SK-N-DZ (cell line): ENCODE data around the gene KMT2B. TPM values are rescaled to one million over a fixed set of nuclear protein-coding genes. Genes with fewer than 3 reads are reported as not detected.
"Not testable (repeated sequence)": the region's sequence is repeated elsewhere in the genome, so short reads cannot be mapped to it uniquely, and the experiment has no call there.

ENCODE experiments used
- DNase-seq: peaks from one replicate; pipeline ENCODE4 v3.0.0-alpha.2; 2015; ENCODE audit warnings: low spot score
- polyA plus RNA-seq, 2 experiments: library from polyadenylated mRNA; depleted of rRNA; stranded (reverse); fragments of >200 nt; gene quantifications; 2 replicates each; pipeline ENCODE4 v1.2.3, GENCODE V29; 2014

Gene KMT2B, protein sequence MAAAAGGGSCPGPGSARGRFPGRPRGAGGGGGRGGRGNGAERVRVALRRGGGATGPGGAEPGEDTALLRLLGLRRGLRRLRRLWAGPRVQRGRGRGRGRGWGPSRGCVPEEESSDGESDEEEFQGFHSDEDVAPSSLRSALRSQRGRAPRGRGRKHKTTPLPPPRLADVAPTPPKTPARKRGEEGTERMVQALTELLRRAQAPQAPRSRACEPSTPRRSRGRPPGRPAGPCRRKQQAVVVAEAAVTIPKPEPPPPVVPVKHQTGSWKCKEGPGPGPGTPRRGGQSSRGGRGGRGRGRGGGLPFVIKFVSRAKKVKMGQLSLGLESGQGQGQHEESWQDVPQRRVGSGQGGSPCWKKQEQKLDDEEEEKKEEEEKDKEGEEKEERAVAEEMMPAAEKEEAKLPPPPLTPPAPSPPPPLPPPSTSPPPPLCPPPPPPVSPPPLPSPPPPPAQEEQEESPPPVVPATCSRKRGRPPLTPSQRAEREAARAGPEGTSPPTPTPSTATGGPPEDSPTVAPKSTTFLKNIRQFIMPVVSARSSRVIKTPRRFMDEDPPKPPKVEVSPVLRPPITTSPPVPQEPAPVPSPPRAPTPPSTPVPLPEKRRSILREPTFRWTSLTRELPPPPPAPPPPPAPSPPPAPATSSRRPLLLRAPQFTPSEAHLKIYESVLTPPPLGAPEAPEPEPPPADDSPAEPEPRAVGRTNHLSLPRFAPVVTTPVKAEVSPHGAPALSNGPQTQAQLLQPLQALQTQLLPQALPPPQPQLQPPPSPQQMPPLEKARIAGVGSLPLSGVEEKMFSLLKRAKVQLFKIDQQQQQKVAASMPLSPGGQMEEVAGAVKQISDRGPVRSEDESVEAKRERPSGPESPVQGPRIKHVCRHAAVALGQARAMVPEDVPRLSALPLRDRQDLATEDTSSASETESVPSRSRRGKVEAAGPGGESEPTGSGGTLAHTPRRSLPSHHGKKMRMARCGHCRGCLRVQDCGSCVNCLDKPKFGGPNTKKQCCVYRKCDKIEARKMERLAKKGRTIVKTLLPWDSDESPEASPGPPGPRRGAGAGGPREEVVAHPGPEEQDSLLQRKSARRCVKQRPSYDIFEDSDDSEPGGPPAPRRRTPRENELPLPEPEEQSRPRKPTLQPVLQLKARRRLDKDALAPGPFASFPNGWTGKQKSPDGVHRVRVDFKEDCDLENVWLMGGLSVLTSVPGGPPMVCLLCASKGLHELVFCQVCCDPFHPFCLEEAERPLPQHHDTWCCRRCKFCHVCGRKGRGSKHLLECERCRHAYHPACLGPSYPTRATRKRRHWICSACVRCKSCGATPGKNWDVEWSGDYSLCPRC (N-terminal part only)
- 6.6 and 12.6 TPM in 2 replicates for polyA plus RNA-seq (2014; cell fraction: cytosol; rRNA removed)
- 28.9 and 69.4 TPM in 2 replicates for polyA plus RNA-seq (2014; cell fraction: nucleus; rRNA removed)

DNA sequence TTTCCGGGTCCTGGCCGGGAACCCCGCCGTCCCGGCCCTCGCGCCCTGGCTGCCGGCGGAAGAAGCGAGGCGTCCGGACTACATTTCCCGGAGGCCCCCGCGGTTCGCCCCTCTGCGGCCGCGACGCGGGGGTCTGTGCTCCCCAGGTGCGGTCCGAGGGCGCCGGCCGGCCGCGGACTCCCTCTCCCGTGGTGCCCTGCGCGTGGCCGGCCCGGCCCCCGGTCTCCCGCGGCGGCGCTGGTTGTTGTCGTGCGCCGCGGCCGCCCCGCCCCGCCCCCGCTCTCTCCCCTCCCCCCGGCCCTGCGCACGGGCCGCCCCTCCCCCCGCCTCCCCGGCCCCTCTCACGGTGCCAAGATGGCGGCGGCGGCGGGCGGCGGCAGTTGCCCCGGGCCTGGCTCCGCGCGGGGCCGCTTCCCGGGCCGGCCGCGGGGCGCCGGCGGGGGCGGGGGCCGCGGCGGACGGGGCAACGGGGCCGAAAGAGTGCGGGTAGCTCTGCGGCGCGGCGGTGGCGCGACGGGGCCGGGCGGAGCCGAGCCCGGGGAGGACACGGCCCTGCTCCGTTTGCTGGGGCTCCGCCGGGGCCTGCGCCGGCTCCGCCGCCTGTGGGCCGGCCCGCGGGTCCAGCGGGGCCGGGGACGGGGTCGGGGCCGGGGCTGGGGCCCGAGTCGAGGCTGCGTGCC is at the start of gene KMT2B:
KMT2B (plus strand) TSS at position 339 of the 680 bp plus-strand sequence; CDS start at position 355, 16 bp downstream.
- no peak for DNase-seq

DNA sequence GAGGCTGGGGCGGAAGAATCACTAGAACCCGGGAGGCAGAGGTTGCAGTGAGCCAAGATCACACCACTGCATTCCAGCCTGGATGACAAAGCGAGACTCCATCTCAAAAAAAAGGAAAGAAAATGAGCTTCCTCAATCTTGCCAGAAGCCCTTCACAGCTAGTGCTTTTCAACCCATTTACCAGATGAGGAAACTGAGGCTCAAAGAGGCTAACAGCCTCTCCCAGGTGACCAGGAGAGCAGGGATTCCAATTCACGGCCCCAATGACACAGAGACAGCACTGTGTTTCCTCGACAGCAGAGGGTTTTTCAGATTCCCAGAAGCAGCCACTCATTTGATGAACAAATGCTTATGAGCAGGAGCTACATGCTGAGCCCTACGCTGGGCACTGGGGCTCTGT is 48.2 kb upstream of the KMT2B start:
- DNase-seq, result no peak

DNA sequence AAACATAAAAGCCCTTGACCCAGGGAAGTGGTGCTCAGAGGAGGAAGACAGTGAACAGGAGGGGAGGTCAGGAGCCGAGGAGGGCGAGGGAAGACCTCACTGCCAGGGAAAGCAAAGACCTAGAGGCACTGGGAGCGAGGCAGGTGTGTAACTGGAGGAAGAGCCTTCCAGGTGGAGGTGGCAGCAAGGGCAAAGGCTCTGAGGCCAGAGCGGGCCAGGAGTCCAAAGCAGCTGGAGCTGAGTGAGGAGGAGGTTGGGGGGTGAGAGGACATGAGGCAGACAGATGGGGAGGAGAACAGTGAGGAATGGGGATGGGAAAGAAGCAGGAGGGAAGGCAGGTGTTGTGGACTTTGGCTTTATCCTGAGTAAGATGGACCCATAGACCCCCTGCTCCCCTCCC is 47.8 kb upstream of the KMT2B start:
- no peak for DNase-seq

DNA sequence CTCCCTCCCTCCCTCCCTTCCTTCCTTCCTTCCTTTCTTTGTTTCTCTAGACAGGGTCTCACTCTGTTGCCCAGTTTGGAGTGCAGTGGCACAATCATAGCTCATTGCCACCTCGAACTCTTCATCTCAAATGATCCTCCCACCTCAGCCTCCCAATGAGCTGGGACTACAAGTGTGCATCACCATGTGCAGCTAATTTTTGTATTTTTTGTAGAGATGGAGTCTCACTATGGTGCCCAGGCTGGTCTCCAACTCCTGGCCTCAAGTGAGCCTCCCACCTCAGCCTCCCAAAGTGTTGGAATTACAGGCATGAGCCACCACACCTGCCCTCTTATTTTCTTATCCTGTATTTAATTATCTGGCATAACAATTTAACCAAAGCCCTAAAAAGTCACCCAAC is 47.1 kb upstream of the KMT2B start:
- no peak for DNase-seq

DNA sequence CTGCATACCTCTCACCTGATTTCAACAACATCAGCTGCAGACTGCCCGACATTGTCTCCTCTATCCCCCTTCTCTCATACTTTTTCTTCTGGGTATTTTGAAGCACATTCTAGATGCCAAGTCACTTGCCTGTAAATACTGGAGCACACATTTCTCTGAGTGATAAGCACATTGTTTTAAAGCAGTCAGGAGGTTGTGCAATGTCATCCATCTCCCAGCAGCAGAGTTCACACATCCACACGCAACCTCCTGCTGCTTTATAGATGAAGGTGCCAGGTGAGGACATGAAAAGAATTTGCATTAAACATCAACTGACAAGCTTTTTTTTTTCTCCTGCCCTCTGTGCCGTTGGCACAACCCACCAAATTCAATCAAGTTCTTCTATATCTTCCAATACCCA is 46.0 kb upstream of the KMT2B start:
- DNase-seq, result no peak

DNA sequence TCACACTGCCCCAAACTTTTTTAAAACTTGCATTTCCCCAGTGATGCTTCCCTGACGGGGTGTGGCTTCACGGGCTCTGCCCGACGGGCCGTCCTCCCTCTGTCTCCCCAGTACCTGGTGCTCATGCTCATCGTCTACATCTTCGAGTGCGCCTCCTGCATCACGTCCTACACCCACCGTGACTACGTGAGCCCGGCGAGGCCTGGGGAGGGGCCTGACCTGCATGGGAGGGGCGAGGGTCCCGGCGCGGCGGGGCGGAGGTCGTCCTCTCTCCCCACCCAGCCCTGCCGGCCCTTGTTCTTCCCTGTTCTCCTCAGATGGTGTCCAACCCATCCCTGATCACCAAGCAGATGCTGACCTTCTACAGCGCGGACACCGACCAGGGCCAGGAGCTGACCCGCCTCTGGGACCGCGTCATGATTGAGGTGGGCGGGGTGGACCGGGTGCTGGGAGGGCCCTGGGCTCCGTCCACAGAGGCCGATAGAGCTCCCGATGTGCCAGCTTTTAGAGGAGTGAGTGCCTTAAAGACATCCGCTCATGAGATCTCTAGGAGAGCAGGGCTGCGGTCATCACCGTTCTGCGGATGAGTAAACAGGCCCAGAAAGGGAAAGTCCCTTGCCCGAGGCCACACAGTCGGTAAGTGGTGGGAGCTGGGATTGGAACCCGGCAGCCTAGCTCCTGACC is 44.5 kb upstream of the KMT2B start:
- DNase-seq, result no peak

DNA sequence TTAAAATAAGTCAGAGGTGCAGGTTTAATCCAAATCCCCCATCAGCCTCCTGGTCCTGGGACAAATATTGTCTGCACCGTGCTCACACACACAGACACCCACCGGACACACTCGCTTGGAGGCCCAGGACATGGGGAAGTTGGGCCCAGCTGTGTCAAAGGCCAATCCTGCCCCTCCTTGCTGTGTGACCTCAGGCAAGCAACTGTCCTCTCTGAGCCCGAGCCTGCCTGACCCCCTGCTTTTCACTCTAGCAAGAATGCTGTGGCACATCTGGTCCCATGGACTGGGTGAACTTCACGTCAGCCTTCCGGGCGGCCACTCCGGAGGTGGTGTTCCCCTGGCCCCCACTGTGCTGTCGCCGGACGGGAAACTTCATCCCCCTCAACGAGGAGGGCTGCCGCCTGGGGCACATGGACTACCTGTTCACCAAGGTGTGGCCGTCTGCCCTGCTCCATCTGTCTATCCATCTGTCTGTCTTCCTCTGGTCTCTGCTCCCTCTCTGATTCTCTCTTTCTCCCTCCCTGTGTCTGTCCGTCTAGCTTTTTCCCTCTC is 42.1 kb upstream of the KMT2B start:
- DNase-seq, result no peak

DNA sequence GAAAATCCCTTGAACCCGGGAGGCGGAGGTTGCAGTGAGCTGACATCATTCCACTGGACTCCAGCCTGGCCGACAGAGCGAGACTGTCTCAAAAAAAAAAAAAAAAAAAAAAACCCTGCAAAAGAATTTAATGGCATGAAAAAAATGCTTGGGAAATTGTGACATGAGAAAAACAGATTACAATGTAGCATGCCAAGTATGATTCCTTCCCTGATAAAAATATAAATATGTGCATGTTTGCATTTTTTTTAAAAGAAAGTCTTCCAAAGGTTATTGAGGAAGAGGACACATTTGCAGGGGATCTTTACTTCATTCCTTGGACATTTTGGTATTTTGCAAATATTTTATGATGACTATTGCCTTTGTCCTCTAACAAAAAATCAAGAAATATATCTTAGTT is 28.0 kb upstream of the KMT2B start:
- no peak for DNase-seq

DNA sequence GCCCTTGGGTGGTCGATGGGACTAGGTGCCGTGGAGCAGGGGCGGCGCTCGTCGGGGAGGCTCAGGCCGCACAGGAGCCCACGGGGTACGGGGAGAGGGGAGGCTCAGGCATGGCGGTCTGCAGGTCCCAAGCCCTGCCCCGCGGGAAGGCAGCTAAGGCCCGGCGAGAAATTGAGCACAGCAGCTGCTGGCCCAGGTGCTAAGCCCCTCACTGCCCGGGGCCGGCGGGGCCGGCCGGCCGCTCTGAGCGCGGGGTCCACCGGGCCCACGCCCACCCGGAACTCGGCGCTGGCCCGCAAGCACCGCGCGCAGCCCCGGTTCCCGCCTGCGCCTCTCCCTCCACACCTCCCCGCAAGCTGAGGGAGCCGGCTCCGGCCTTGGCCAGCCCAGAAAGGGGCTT is 26.7 kb upstream of the KMT2B start:
- not testable (repeated sequence) for DNase-seq

DNA sequence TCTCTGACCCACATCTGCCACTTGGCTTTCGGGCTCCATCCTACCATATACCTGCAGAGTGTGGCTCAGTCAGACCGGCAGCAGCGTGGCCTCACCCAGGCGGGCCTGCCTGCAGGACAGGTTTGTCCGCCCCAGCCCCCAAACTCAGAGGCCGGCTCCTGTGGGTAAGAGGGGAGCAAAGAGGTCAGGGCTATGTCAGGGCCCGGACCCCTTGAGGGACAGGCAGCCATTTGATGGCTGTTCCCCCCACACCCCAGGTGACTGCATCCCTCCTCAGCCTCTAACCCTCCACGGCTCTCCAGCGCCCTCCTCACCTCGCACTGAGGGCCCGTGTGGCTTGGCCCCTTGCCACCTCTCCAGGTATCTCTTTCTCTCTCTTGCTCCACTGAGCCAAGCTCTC is 25.8 kb upstream of the KMT2B start:
- no peak for DNase-seq

DNA sequence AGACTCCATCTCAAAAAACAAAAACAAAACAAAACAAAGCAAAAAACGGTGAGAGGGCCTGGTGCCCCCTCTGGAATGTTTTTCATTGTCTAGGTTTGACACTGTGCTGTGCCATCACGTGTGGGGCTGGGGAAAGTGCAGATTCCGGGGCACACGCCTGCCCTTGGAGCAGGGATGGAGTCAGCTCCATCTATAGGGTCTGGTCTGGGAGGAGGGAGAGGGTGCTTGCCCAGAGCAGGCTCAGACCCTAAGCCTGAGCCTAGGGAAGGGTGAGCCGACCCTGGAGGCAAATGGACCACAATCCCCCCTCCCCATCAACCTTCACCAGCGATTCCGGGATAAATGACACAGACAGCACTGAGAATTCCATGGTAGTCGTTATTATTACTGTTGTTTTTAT is 24.4 kb upstream of the KMT2B start:
- DNase-seq, result no peak

DNA sequence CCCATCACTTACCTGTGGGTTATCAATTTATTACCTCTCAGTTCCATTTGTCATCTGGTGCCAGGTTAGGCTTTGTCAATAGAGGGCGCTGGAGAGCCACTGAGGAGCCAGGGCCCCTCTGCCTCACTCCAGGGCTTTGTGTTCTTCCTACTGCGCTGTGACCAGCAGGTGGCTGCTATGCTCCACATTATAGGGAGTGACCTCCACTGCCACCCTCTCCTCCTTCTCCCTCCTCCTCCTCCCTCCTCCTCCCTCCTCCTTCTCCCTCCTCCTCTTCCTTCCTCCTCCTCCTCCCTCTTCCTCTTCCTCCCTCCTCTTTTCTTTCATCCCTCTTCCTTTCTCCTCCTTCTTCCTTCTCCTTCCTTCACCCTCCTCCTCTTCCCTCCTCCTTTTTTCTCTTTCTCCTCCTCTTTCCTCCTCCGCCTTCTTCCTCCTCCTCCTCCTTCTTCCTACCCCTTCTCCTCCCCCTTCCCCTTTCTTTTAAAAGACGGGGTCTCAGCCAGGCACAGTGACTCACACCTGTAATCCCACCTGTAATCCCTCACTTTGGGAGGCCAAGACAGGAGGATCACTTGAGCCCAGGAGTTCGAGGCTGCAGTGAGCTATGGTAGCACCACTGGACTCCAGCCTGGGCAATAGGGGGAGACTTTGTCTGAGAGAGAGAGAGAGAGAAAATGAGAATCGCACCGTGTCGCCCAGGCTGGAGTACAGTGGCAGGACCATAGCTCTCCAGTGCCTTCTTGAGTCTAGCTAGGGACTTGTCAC is 23.8 kb upstream of the KMT2B start:
- DNase-seq, result peak; percentile 85

DNA sequence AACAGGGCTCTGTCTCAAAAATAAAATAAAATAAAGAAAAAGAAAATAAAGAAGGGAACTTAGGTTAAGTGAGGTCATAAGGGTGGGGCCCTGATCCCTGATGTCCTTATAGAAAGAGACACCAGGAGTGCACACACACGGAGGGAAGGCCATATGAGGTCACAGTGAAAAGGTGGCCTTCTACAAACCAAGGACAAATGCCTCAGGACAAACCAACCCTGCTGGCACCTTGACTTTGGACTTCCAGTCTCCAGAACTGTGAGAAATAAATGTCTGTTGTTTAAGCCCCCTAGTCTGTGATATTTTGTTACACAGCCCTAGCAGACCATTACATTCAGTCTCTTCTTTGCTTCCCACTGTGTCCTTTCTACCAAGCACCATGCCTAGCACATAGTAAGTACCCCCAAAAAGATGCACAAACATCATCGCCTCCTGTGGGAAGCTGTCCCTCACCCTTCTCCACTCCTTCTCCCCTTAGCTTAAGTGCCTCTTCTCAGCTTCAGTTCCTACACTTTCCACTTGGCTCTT is 21.8 kb upstream of the KMT2B start:
- no peak for DNase-seq

DNA sequence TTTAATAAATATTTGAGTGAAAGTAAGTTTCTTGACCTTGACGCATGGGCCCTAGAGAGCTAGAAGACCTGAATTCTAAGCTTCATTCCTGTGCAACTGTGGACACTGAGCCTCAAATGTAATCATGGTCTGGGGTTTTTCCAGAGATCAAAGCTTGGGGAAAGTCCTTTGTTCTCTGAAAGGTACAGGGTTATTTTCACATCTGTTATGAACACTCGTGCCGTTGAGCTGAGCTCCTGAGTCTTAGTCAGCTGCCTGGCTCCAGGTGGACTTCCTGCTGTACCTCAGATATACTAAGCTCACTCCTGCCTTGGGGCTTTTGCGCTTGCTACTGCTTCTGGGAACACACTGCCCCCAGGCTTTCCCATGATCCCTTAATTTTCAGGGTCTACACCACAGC is 21.0 kb upstream of the KMT2B start:
- no peak for DNase-seq

DNA sequence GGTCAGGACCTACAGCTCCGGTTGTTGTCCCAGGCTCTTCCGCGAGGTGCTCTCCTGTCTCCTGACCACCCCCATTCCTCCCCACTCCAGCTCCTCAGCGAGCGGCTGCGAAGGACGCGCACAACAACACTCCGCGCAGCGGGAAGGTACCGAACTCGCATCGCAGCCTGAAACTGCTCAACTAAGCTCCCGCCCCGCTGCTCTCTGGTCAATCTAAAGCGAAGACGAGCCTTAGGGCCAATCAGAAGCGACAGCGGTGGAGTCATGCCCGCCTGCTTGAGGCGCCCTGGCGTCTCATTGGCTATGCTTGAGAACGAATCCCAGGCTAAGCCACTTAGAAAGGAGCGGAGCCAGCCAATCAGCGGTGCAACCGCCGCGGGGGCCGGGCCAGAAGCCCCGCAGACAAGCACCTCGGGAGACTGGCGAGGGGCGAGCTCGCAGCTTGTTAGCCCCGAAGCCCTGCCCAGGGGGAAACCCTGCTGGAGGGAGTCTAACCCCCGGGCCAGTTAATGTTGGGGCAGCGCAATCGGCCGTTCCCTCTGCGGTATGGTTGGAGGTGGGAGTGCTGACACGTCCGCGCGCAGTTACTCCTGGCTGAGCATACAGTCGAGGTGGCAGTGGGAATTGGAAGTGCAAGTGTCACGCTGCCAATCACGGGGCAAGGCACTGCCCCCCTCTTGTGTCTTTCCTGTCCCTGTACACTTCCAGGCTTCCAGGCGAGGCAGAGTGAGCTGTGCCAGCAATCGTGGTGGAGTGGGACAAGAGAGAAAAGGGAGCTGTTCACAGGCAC is 15.4 kb upstream of the KMT2B start:
- peak; percentile 98 for DNase-seq

DNA sequence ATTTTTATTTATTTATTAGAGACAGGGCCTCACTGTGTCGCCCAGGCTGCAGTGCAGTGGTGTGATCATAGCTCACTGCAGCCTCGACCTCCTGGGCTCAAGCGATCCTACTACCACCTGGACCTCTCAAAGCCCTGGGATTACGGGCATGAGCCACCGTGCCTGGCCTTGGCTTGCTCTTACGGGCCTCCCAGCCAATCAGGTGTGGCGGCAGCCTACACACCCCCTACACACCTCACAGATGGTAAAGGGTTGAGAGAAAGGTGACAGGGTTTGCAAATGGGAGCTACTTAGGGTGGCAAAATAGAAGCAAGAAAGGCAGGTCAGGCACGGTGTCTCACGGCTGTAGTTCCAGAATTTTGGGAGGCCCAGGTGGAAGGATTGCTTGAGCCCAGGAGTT is 14.5 kb upstream of the KMT2B start:
- no peak for DNase-seq

DNA sequence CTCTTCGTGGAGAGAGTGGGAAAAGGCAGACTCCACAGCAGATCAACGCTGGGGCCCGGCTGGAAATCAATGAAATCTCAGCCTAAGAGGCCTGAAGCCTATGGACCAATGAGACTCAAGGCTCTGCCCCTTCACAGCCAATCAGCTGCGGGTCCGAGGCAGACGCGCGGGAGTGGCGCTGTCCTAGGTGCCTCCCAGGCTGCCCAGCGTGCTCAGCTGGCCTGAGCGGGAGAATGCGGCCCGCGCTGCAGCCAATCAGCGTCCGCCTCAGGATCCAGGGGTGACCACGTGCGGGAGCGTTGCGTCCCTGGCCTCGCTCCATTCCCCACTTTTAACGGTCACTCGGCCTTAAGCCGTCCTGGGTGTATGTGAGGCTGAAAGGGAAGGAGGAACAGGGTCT is 13.6 kb upstream of the KMT2B start, which contains the start of gene ZBTB32:
ZBTB32 (plus strand) TSS at position 341 of the 400 bp plus-strand sequence. CDS start 10,069 bp downstream, outside the sequence.
- peak; percentile 46 for DNase-seq

DNA sequence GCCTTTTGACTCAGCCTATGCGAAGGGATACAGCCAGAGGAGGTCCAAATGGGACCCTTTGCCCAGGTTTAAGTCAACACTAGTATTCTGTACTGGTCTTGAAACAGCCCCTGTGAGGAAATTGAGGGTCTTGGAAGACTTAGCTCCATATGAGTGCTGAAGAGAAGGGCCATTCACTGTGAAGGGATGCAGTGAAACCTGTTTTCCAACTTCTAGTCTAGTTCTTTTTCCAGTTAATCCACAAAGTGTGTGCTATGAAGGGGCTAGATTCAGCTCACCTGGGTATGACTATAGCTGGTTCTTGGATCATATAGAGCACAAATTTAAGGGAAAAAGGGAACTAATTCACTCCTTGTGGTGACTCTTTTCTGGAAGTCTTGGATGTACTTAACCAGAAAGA is 9.4 kb upstream of the KMT2B start:
- DNase-seq, result no peak
